Osteoblast (primary cell): ENCODE measurements around the gene RFX1. TPM values are rescaled to one million over a fixed set of nuclear protein-coding genes. Genes with fewer than 3 reads are reported as not detected.

ENCODE experiments used
- DNase-seq: peaks from one replicate; pipeline ENCODE4 v3.0.0; 2011; ENCODE audit warnings: low spot score, mixed read lengths; ENCODE audit not compliant: insufficient read length; ENCODE audit errors: missing footprints
- H2AFZ ChIP-seq: 2 replicates; pipeline ENCODE4 v1.6.0; 2011; ENCODE audit warnings: mild to moderate bottlenecking, low read length
- H3K27ac ChIP-seq: 2 replicates; pipeline ENCODE4 v1.5.1; 2011; ENCODE audit warnings: mild to moderate bottlenecking, low read depth, low read length, moderate library complexity
- H3K27me3 ChIP-seq: 2 replicates; pipeline ENCODE4 v1.6.0; 2012; ENCODE audit warnings: mild to moderate bottlenecking, control low read depth, inconsistent platforms, low read length, moderate library complexity; ENCODE audit not compliant: insufficient read depth
- H3K36me3 ChIP-seq: 2 replicates; pipeline ENCODE4 v1.5.1; 2011; ENCODE audit warnings: mild to moderate bottlenecking, low read length, control low read depth, moderate library complexity; ENCODE audit not compliant: insufficient read depth
- H3K4me1 ChIP-seq: 2 replicates; pipeline ENCODE4 v1.5.1; 2011; ENCODE audit warnings: mild to moderate bottlenecking, low read length, control low read depth, moderate library complexity; ENCODE audit not compliant: insufficient read depth
- H3K4me2 ChIP-seq: 2 replicates; pipeline ENCODE4 v1.6.0; 2011; ENCODE audit warnings: mild to moderate bottlenecking, low read length; ENCODE audit not compliant: insufficient read depth
- H3K4me3 ChIP-seq: fragments of 200-600 bp; sonication (generic); 3 replicates; pipeline ENCODE4 v1.5.1; 2012; ENCODE audit warnings: mild to moderate bottlenecking, low read length, inconsistent platforms; ENCODE audit not compliant: insufficient read depth
- H3K79me2 ChIP-seq: 2 replicates; pipeline ENCODE4 v1.6.0; 2012; ENCODE audit warnings: mild to moderate bottlenecking, low read length, control low read depth, inconsistent platforms; ENCODE audit not compliant: insufficient read depth
- H3K9me3 ChIP-seq: 2 replicates; pipeline ENCODE4 v1.5.1; 2011; ENCODE audit warnings: low read depth, low read length, control low read depth
- H4K20me1 ChIP-seq: 2 replicates; pipeline ENCODE4 v1.6.0; 2012; ENCODE audit warnings: mild to moderate bottlenecking, low read length, control low read depth; ENCODE audit not compliant: insufficient read depth
- CTCF ChIP-seq: IDR thresholded peaks from 2 replicates; pipeline ENCODE4 v1.5.1; 2011; ENCODE audit warnings: mild to moderate bottlenecking, low read depth, low read length, moderate library complexity; ENCODE audit errors: extremely low read depth
- total RNA-seq: library from RNA; depleted of rRNA; stranded (reverse); fragments of >200 nt; gene quantifications from 2 replicates; pipeline ENCODE4 v1.2.3, GENCODE V29; 2012

Gene RFX1
- total RNA-seq, 1 donor, result 2.5 TPM

- H3K4me2 ChIP-seq, result peak overlapping the region; percentile 41
These were observed 3.4 kb downstream of the RFX1 start for GRCh38 chr19:14002571-14003250.

GRCh38 chr19:14000691-14001375 lies 5.3 kb downstream of the RFX1 start:
- peaks cover 13% of the 10 kb centered on the region for H4K20me1 ChIP-seq
- H3K4me2 ChIP-seq, result no peak overlapping the region
- no peaks in the 10 kb centered on the region for H3K27me3 ChIP-seq
- no peaks in the 10 kb centered on the region for H3K36me3 ChIP-seq
- TF ChIP-seq CTCF, result no peak
- no peak overlapping the region for H3K4me3 ChIP-seq
- H2AFZ ChIP-seq, result no peak overlapping the region
- H3K9me3 ChIP-seq, result peaks cover 2% of the 10 kb centered on the region
- DNase-seq, result no peak
- H3K79me2 ChIP-seq, result peaks cover 46% of the 10 kb centered on the region
- H3K4me1 ChIP-seq, result peaks cover 19% of the 10 kb centered on the region
- H3K27ac ChIP-seq, result no peak overlapping the region

More at GRCh38 chr19:14002571-14003250, 3.4 kb downstream of the RFX1 start:
- Histone ChIP-seq H3K36me3 (no peaks in the 10 kb centered on the region), H3K79me2 (peaks cover 42% of the 10 kb centered on the region), H3K9me3 (peaks cover 2% of the 10 kb centered on the region), H3K4me3 (no peak overlapping the region), H3K27ac (peak overlapping the region; percentile 36), H3K27me3 (no peaks in the 10 kb centered on the region), H2AFZ (peak overlapping the region; percentile 47), H4K20me1 (peaks cover 11% of the 10 kb centered on the region), H3K4me1 (peaks cover 23% of the 10 kb centered on the region)
- peak; percentile 49 for DNase-seq
- TF ChIP-seq CTCF, result no peak

GRCh38 chr19:13999085-13999484 lies 7.0 kb downstream of the RFX1 start:
- no peaks in the 10 kb centered on the region for H3K36me3 ChIP-seq
- peaks cover 9% of the 10 kb centered on the region for H4K20me1 ChIP-seq
- peaks cover 13% of the 10 kb centered on the region for H3K4me1 ChIP-seq
- H3K9me3 ChIP-seq, result peaks cover 2% of the 10 kb centered on the region
- peak; percentile 49 for DNase-seq
- no peak overlapping the region for H3K27ac ChIP-seq
- no peak overlapping the region for H3K4me2 ChIP-seq
- no peak overlapping the region for H3K4me3 ChIP-seq
- TF ChIP-seq CTCF, result no peak
- no peak overlapping the region for H2AFZ ChIP-seq
- no peaks in the 10 kb centered on the region for H3K27me3 ChIP-seq
- H3K79me2 ChIP-seq, result peaks cover 46% of the 10 kb centered on the region

GRCh38 chr19:13998426-13998825 lies 7.7 kb downstream of the RFX1 start:
- peaks cover 12% of the 10 kb centered on the region for H3K4me1 ChIP-seq
- H2AFZ ChIP-seq, result no peak overlapping the region
- H3K79me2 ChIP-seq, result peaks cover 47% of the 10 kb centered on the region
- peaks cover 2% of the 10 kb centered on the region for H3K9me3 ChIP-seq
- H4K20me1 ChIP-seq, result peaks cover 11% of the 10 kb centered on the region
- TF ChIP-seq CTCF, result no peak
- H3K27ac ChIP-seq, result no peak overlapping the region
- no peaks in the 10 kb centered on the region for H3K27me3 ChIP-seq
- no peak overlapping the region for H3K4me3 ChIP-seq
- peak; percentile 30 for DNase-seq
- no peak overlapping the region for H3K4me2 ChIP-seq
- no peaks in the 10 kb centered on the region for H3K36me3 ChIP-seq
